Measurements from ENCODE around the gene JARID2.
A peak's percentile ranks its signal among the peaks of the same experiment; 100 is the strongest.

JARID2 gene

DNA sequence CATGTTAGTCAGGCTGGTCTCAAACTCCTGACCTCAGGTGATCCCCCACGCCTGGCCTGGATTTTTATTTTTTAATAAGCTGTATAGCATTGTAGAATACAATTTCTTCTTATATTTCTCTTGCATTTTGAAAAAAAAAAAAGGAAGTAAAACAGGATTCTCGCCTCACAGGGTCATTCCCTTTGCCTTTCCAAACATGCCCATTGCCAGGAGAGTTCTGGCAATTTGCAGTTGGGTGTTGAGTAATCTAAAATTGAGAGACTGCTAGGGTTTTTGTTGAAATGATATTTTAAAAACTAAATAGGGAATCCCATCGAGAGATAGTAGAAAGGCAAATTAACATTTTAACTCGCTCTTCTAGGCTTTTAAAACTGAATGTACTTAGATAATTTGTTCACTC lies 196.1 kb downstream of the JARID2 start:
- DNase-seq (ENCODE audit: low read depth): no peak

DNA sequence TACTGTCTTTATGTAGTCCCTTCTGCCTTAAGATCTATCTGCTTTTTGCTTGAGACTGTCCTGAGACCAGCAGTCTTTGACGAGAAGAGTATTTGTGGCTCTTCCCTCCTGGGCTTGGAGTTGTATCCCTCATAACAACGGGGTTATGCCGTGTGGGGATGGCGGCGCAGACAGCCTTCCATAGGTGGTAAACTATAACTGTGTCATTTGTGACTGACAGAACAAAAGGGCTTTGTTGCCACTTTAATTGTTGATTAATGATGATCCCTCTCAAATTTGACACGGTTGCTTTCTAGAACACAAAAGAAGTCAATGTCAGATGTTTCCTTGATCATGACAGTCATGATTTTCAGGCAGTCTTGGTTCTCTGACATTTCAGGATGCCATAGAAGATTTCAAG lies 196.6 kb downstream of the JARID2 start:
- DNase-seq (ENCODE audit: low read depth): no peak

DNA sequence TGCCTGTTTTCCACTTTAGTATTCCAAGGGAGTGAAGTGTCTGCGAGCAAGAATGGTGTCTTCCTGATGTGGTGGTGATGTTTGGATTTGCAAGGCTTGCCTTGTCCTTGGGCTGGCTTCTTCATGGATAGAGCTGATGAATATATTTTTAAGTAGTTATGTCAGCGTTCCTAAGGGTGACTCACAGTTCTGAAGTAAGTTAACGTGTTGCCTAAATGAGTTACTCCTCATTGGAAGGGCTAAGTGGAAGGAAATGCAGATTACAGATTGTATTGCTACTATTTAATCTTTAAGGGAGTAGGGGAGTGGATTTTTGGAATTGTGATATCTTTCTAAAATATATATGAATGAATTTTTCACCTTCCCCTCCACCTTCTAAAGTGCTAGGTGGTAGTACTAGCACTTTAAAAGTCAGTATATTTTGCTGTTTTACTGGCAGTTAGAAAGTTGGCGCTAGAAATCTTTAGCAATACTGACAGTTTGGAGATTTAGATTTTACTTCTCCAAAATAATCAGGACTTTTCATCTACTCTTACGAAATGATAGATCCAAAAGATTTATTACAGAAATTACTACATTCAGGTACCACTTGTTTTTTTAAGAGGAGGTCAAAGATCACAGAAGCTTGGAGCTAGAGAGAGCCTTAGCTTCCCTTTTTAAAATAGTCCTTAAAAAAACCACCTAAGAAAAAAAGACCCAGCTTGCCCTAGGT lies 197.4 kb downstream of the JARID2 start:
- peak; percentile 90 for DNase-seq (ENCODE audit: low read depth)

DNA sequence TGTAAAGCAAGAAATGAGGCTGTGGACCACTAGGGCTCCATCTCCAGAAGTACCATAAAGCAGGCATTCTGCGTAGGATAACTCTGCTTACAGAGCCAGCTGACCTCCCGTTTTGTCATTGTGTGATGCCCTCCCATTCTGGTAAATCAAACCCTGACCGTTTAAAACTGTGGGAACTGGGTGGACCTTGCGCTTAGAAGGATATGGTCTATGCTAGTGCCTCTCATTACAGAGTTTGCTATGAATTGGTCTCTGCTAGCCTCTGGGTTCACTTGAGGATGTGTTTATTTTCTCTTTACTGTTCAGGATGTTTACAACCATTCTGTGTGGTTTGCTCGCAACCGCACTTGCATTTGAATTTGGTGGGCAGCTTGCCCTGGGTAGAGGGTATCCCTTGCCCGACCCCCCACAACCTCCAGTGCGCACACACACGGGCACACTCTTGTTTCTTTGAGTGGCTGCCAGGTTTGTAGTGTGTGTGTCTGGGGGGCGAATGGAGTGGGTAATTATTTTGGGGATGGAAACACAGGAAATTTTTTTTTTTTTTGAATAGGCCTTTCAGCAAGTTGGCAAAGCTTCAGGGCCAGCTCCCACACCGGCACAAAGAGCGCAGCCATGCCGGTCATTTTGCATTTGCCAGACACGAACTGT lies 198.3 kb downstream of the JARID2 start:
- DNase-seq (ENCODE audit: low read depth): no peak

DNA sequence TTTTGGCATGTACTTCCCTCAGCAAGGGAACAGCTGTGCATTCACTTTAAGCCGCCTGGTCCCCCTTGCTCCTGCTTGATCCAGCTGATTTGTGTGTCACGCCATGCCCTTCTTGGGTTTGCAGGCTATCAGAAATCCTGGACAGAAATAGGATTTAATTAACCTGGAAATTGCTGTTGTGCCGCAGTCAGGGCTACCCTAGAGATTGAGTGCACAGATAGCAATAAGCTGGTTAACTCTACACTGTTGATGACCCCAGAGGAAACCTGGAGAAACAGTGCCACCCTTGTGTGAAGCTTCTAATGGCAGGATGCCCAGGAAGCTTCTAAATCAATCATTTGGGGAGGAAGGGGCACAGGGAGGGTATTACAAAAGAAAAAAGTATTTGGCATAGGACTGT lies 199.0 kb downstream of the JARID2 start:
- no peak for DNase-seq (ENCODE audit: low read depth)

DNA sequence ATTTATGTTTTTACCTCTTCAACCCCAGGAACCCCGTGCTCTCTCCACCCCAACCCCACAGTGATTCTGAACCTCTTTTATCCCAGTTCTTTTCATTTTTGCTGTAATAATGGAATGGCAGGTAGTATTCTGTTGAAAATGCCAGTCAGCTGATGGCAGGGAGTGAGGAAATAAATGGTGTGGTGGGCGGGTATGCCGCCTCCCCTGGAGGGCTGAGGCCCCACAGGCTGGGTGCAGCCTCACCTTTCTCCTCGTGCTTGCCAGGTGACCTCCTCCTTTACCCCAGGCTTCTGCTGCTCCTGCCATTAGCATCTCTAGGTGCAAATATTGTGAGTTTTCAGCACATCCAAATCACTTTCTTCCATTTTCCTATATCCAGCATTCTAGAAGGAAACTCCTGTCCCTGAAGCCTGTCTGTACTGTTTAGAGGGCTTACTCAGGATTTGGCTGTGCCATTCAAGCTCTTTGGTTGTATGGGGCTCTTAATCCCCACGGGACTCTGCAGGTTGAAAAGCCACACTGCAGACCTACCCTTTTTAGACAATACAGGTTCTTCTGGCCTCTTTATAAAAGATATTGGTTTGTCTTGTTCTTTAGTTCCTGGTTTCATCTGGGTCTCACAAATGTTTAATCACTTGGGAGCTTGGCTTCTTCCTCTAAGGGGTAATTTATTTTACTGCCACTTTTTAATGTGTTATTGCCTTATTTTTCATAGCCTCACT lies 201.8 kb downstream of the JARID2 start:
- no peak for DNase-seq (ENCODE audit: low read depth)

DNA sequence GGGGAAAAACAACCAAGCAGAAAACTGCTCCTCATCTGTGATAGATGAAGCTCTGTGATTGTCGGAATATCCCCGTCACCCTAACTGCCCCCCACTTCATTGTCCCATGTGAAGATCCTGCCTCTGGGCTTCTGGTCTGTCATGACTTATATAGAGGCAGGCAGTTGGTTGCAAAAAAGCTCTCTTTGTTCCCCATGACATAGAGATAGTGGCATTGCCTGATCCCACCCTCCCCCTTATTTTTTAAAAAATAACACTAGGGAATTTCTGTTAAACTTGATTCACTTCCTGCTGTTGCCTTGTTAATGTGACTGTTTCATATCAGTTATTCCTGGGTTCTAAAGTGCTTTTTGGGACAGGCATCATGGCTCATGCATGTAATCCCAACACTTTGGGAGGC lies 203.1 kb downstream of the JARID2 start:
- DNase-seq (ENCODE audit: low read depth): no peak

DNA sequence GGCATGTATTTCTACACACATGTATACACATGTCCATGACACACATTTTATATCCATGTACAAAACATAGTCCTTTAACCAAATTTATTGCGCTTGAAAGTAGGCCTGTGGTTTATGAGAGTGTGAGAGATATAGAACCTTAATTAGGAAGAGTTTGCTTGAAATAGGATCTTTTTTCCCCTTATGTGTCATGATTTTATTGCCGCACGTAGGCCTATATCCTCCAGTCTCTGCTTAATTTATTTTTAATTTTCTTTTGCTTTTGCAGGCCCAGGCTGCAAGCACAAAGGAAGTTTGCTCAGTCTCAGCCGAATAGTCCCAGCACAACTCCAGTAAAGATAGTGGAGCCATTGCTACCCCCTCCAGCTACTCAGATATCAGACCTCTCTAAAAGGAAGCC lies 205.9 kb downstream of the JARID2 start:
- DNase-seq (ENCODE audit: low read depth): no peak

DNA sequence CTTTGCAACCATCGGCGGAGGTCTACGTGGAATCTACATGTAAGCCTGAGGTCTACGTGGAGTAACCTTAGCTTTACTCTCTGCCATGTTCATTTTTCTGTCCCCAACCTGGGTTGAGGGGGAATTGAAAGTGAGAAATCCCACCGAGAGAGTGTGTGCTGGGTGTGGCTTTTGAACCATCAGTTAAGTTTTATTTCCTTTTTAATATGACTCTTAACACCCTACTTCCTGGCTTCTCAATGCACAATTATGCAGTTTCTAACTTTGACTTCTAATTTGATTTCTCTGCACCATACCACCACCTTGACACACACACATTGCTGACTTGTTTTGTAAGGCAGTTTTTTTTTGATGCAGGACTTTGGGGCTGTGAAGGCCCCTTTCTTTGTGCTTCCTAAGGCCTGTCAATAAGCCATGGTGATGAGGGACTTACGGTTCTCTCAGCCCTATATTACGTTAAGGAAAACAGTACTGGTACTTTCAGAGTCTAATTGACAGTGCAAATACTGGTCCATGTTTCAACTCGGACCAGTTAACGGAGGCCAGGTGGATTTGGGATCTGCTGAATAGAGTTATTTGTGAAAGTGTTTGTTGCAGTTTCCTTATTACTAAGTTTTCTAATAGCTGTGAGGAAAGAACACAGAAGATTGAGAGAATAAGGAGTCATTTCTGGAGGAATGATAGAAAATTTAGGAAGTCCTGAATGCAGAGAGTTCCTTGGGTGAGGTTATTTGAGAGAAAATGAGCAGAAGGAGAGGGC lies 206.5 kb downstream of the JARID2 start:
- DNase-seq (ENCODE audit: low read depth): no peak

DNA sequence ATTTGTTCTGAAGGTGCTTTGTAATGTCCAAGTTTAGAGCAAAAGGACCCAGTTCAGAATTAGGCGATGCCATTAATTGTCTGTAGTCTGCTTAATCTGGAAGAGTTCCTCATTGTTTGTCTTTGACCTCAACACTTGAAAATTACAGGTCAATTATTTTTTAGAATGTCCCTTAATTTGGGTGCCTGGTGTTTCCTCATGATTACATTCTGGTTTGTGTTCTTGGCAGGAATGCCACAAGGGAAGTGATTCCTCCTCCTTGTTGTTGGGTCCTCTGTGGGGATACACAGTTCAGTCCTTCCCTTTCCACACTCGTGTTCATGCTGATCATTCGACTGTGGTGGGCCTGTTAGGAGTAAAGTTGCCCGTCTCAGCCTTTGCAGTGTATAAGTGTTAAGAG lies 207.3 kb downstream of the JARID2 start:
- no peak for DNase-seq (ENCODE audit: low read depth)

DNA sequence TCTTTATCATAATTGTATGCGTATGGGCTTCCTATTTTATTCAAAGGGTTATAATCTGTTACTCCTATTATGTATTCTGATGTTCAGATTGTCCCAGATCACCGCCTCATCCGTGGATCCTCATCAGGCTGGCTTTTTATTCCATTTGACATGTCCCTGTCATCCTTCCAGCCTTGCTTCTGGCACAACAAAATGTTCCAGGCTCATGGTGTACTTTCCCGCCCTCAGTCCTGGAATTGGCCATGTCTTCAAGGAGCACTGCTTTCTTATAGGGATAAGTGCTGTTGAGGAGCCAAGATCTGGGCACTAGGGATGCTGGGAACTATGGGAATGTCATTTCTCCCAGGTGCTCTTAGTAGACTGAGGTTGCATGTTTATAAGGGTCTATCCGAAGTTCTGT lies 207.8 kb downstream of the JARID2 start:
- DNase-seq (ENCODE audit: low read depth): no peak

DNA sequence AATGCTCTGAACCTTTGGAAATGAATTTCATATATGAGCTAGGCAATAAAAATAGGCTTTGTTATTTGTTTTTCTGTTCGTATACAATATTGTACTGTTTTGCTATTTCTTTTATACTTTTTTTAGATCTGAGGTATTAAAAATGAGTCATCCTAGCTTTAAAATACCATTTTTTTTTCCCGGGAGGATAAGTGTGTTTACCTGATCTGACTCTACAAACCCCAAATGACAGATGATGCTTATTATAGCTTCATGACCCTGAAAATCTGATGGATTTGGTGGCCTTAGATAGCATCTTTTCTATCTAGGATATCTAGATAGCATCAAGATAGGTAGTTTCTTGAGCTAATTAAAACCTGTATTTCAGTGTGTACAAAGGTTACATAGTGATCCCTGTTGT lies 210.6 kb downstream of the JARID2 start:
- DNase-seq (ENCODE audit: low read depth): no peak

DNA sequence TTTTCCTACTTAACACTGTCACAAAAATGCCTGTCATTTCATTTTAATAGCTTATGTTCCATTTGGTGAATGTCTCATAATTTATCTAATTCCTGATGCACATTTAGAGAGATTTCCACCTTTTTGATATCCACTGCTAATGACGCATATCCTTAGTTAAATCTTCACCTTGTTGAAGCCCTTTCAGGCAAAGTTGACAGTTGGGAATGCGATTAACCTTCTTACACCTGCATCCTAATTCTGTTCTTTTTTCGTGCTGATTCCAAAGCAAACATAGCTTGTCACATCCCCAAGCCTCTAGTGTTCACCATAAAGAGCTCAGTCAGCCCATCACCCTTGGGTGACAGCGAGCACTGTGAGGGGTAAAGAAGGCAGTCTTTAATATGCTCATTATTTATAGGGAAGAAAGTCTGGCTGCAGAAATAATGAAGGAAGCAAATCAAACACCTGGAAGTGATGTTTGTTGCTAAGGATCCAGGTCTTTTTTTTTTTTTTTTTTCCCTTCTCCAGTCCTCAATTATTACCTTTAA lies 211.3 kb downstream of the JARID2 start:
- DNase-seq (ENCODE audit: low read depth): no peak

DNA sequence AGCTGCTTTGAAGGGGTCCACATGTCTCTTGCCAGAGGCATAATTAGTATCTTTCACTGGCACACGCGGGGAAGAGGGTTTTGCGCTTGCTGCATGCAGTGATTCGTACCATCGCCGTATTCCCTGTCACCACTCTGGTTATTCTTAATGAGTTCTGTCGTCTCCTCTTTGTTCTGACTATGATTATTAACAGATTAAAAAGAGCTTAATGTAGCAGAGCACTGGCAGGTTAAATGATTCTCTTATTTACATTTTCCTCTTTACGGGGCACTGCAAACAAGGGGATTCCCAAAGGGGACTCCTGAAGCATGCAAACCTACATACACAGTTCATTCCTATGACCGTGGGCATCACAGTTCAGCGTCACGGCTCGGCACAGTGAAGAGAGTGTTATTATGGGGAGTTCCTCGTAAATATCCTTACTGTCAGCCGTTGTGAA lies 212.2 kb downstream of the JARID2 start:
- no peak for DNase-seq (ENCODE audit: low read depth)

DNA sequence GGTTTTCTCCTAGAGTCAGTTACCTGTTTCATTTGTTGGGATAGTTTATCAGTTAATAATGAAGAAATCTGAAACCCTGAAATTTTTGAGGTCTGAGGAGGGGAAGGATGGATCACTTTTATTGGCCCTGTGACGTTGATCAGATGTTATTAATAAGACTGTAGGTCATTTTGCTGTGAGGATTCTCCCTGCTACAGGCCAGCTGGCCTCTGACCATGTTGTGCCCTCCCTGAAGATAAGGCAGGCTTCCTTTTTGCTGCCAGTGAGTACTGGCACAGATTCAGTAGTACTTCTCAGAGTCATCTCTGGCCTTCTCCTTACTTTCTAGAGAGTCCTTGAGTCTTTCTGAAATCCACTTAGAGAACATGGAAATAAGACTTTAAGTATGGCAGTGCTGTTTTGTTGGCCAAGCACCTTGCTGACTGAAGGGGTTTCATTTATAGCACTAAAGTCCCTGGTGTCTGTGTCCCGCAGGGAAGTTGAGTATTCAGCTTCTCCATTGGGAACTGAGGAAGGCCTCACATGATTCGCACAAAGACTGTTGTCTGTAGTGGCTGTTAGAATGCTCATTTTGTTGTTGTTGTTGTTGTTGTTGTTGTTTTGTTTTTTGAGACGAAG lies 214.3 kb downstream of the JARID2 start:
- no peak for DNase-seq (ENCODE audit: low read depth)

DNA sequence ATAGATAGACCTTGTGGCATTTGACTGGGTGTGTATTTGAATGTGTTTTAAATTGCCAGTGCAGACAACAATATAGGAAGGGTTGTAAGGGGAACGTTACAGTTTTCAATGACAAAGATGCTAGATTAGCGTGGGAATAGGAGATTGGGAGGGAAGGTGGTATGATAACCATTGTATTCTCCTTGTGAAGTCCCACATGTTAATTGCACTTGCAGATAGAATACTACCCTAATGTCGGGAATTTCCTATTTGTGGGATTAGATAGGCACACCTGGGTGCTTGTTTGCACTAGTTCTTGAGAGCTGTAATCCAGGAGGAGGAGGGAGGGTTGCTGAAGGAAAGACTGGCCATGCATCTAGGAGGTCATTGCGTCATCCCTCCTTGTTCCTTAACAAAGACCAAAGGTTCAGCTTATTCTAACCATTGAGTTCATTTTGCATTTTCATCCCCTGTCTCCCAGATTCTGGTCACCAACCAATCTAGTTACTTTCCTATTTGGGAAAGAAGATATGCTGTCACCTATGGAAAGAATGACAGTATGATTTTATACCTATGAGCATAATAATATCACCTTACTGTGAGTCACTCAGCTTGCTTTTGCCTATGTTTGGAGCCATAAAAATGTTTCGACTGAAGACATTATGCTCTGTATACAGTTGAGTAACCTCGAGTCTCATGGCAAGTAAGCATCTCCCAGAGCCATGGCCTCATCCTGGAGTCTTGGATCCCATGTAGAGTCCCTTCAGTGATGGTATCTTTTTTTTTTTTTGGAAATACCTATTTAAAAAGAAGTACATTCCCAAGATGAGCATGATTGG lies 215.5 kb downstream of the JARID2 start:
- DNase-seq (ENCODE audit: low read depth): peak; percentile 50

DNA sequence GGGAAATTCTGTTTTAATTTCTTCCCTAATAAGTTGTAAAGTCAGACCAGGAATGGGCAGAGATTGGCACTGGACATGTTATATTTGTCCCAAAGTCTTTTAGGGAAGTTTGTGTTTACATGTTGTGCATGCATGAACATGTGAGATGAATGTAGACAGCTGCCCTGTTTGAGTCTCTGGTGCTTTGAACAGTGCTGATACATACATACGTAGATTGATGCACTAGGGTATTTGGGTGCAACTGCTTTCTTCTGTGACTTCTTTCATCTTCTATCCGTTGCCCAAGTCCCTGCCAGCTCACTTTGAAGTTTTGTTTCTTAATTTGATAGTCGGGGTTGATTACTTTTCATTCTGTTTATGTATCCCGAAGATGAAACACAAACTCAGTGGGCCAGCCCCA lies 216.4 kb downstream of the JARID2 start:
- DNase-seq (ENCODE audit: low read depth): no peak

DNA sequence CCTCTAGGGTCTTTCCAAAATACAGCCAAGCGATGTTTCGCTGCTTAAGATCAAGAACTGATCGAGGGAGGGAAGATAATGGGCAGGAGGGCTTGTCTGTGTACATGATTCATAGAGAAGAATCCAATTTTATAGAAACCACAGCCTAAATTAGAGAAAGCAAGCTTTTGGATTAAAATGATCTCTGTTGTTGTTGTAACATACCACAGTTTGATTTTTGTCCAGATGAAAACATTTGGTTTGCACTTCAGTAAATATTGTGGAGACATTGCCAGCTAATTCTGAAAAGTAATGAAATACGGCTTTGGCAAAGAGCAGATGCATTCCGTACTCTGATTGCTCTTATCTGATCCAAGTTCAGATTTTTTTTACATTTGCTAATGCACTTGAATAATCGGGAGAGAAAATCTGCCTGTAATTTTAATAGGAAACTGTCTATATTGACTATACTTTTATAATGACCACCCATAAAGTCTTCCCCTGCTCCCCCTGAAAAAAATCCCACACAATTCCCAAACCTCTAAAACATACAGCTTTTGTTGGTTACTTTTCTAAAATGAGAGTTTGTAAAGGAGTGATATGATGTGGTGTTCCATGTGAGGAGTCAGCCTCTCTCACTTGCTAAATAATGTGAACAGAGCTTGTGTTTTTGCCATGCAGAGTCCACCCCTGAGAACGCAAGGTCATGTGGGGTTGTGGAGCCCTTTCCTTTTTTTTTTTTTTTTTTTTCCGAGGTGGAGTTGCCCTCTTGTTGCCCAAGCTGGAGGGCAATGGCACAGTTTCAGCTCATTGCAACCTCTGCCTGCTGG lies 217.1 kb downstream of the JARID2 start:
- peak; percentile 91 for DNase-seq (ENCODE audit: low read depth)

DNA sequence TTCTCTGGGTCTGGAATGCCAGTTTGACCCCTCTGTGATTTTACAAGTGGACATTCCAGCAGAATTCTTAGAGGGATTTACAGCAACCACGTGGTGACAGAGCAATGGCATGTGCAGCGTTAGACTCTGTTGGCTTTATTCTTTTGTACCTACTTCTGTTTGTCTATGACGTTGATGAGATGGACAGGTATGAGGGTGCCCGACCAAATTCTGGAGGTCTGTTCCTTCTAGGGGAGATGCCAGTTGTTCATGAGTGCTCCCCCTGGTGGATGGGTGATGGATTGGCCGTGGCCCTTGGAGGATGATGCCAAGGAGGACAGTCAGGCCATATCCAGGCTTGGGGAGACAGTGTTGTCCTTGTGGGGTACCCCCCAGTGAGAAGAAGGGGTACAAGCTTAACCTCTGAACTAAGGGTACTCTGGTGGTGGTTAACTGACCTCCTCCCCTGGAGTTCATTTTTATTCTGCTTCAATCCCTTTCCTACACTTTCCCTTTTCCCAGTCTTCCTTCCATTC lies 218.4 kb downstream of the JARID2 start:
- no peak for DNase-seq (ENCODE audit: low read depth)

DNA sequence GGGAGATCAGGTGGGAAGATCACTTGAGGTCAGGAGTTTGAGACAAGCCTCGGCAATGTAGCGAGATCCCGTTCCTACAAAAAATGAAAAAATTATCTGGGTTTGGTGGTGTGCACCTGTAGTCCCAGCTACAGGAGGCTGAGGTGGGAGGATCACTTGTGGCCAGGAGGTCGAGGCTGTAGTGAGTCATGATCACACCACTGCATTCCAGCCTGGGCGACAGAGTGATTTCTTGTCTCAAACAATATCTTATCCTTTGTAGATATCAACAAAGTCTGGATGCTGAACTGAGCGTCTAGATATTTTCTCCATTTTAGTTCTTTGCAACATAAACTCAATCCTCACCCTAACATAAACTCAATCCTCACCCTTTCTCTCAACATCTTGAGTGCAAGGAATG lies 219.3 kb downstream of the JARID2 start:
- DNase-seq (ENCODE audit: low read depth): no peak
